IPS-NIHi7 (cell line): Measurements from ENCODE around the gene DNAJC18.
A peak's percentile ranks its signal among the peaks of the same experiment; 100 is the strongest.

Experiments
- DNase-seq: peaks from one replicate; pipeline ENCODE4 v3.0.0; 2012; ENCODE audit warnings: mixed read lengths; ENCODE audit errors: extremely low spot score

DNAJC18 gene

DNA sequence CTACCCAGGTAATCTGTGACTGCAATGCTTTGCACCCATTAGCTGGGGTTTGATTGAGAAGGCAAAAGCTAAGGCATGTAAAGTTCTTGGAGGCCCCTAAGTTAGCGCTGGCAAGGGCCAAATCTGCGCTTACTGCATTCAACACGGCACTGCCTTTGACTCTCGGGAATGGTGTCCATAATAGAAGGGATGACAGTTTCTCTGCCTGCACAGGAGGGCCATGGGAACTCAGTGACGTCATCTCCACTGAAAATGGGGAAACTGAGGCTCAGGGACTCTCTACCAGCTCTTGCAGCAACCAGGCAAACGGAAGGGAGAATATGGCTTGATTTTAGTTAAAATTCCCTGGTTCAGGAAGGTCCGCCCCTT, 35.9 kb downstream of the DNAJC18 start:
- no peak for DNase-seq

DNA sequence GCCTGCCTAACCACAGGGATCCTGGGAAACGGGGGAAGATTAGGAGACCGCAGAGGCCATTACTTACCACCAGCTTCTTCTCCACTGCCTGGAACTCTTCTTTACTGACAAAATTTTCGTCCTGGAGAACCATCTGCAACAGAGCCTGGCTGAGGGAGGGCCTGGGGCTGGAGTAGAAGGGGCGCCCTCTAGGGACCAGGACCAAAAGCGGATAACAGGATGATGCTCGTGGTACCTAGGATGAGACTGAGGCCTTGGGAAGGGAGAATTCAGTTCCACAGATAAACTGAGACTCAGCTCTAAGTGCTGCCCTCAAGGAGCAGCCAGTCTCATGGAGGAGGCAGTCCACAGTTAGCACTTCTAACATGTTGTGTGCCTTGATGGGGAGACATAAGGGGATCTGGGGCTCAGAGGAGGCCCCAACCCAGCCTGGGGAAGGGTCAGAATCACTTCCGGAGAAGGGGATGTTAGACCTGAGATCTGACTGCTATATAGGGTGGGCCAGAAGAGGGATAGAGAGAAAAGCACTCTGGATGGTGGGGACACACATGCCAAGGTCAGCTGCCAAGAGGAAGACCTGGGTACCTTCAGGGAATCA, 36.7 kb downstream of the DNAJC18 start:
- peak; percentile 79 for DNase-seq

DNA sequence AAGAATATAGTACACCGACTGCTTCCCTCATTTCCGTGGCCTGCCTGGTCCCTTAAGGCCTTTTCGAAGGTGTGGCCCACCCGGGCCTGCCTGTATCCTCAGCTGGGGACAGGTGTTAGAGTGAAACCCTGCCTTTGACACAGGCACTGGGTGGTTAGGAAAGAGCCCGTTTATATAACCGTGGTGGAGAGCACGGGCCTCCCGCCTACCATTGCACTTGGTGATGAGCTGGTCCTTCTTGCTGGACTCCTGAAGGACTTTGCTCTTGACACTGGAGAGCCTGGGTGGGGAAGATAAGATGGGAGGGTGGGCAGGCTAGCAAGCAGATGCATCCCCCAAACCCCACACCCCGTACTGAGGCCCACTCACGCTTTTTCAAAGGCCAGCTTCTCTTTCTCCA, 37.8 kb downstream of the DNAJC18 start:
- DNase-seq = no peak

DNA sequence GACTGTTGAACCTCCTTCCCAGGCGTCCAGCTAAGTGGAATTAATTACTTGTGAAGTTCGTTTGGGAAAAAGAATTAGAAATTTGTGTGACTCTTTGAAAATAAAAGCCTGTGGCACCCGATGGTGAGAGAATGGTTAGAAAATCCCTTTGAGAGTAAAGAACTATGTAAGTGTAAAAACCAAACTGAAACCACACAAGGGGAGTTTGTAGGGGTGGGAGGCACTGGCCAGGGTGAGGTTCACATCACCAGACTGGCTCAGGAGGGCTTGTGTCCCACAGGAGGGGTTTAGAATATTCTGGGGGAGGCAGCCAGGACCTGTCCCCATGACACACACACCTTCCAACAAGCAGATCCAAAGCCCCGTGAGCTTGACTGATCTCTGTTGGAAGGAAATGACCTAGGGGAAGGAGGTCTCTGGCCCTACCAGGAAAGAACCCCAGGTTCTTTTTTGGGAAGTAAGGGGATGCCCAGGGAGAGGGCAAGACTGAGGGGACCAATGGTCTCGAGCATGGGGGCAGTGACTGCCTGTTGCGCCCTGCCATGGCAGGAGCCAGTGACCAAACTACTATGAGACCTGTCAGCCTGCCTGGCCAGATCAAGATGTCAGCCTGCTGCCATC, 39.7 kb downstream of the DNAJC18 start:
- DNase-seq = no peak

DNA sequence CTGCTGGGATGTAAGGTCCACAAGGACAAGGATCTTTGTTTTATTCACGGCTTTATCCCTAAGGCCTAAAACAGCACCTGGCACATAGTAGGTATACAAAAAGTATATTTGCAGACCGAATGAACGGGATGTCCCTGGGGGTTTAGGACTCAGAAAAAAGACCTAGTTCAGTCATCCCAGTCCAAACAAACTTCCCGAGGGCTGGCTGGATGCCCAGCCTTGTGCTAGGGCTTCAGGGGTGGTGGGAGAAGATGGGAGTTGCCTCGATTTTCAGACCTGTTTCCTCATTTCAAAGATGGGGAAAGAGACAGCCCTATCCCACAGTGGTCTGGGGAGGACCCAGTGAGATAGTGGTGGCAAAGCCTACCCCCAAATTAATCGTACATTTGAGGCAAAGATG, 41.4 kb downstream of the DNAJC18 start:
- DNase-seq = no peak

DNA sequence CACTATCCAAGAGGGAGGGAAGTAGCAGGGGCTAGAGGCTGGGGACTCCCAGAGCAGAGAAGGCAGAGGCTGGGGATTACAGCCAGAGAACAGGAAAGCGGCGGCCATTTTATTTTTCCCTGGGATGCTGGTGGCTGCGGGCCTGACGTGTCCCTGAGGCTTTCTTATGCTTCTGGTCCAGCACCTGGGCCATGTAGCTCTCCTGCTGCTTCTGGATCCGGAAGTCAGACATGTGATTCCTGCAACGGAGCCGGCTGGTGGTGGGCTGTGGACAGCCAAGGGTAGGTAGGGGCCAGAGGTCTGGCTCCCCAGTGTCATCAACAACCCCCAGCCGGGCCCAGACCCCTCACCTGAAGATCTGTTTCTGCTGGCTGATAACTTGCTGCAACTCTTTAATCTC, 42.6 kb downstream of the DNAJC18 start:
- DNase-seq = no peak

DNA sequence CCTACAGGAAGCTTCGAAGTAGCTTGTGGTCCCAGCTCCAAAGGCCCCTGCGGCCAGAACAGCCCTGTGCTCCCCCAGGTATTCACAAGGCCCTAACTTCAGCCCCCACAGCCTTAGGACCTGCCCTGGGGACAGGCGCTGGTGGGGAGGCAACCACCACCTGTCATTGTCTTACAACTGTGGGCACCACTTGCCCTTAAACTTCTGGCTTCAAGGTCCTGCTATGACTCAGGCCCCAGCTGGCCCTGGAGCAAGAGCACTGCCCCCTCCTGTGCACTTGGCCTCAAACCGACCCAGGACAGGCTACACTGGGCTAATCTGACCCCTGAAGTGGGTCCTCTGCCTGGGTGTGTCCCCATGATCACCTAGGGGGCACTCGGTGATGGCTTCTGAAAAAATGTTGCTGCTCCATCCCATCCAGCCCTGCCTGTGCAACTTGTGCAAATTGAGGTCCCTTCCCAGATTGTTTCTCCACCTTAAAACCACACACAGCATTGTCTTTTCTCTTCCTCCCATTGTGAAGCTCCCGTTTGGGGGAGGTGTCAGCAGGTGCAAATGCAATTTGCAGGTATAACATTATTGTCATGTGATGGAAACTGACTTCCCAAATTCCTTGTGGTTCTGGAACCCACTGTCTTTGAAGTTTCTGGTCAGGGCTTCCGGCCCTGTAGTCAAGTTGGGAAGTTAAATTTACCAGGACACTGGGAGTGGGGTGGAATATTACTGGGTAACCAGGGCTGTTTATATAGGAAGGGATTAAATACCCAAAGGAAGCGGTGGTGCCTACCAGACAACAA, 43.3 kb downstream of the DNAJC18 start:
- DNase-seq = no peak

DNA sequence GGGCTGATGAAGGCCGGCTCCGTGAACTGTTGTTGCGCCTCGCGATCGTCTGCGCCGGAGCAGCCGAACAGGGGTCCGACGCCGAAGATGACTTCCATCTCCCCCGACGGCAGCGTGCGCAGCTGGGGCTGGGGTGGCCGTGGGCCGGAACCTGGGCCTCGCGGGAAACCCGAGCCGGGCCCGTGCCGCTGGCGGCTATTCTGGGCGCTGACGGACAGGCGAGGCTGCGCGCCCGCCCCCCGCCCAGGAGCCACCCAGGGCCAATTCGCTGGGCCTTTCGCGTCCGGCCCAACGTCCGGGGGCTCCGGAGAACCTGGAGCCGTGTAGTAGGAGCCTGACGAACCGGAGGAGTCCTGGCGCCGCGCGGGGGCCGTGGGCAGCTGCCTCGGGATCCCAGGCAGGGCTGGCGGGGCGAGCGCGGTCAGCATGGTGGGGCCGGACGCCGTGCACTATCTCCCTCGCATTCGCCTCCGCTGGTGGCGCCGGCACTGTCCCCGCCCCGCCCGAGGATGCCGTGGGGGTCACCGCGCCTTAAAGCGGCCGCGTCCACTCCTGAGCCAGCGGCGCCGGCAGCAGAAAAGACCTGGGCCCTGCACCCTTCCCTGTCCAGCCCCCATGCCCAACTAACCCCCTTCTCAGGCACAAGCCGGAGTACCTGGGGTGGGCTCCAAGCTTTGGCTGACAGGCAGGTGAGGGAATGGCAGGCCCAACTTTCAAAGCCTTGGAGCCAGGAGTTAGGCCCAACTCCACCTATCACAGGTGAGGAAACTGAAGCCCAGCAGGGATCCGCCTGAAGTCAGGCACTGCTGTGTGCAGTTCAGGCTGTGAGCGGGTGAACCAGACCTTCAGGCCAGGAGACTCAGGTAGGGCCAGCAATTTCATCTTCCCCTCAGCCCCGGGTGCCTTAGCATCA, 44.4 kb downstream of the DNAJC18 start, which contains the start of gene PROB1:
Gene PROB1 (minus strand): TSS at position 451 of the 913 bp plus-strand sequence. CDS start 23 bp downstream, at position 428.
- no peak for DNase-seq

DNA sequence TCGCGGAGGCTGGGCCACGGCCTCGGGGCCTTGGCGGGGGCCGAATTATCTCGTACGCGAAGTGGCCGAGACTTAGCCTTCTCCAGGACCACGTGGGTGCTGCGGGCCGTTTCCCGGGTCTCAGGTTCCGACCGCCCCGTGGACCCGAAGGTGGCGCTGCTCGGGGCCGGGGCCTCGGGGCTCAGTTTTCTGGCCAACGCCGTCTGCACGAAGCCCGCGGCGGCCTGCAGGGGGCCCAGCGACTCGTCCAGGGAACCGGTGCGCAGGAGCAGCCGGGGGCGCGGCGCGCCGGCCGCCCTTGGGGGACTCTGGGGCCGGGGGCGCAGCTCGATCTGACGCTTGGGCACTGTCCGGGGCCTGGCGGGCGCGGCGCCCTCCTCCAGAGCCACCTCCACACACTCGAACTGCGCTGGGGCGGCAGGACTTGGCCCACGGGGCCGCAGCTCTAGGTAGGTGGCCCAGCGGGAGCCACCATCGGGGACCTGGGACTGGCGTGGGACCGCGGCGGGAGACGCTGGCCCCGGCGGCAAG, 45.1 kb downstream of the DNAJC18 start:
- peak; percentile 66 for DNase-seq

DNA sequence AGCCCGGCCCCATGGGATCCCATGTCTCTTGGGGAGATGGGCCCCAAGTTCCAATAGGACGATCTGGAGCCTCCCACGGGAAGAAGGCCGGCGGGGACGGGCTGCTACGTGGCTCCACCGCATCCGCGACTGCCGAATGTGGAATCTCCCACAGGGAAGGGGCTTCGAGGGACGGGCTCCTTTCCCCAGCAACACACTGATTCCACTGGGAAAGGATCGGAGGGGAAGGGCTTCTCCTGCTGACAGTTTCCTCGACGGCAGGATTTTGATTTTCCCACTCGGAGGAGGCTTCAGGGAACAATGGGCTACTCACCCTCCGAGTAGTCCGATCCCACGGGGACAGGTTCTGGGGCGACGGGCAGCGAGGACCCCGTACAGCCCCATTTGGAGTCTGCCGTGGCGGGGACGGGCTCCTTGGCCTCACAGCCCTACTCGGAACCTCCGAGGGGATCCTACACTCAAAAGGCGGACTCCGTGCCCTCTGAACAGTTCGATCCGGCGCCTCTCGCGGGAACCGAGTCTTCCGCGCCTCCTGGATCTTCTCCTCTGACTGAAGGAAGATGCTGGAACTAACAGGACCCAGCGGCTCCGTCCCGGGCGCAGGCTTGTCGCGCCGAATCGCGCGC, 45.7 kb downstream of the DNAJC18 start:
- DNase-seq = no peak

DNA sequence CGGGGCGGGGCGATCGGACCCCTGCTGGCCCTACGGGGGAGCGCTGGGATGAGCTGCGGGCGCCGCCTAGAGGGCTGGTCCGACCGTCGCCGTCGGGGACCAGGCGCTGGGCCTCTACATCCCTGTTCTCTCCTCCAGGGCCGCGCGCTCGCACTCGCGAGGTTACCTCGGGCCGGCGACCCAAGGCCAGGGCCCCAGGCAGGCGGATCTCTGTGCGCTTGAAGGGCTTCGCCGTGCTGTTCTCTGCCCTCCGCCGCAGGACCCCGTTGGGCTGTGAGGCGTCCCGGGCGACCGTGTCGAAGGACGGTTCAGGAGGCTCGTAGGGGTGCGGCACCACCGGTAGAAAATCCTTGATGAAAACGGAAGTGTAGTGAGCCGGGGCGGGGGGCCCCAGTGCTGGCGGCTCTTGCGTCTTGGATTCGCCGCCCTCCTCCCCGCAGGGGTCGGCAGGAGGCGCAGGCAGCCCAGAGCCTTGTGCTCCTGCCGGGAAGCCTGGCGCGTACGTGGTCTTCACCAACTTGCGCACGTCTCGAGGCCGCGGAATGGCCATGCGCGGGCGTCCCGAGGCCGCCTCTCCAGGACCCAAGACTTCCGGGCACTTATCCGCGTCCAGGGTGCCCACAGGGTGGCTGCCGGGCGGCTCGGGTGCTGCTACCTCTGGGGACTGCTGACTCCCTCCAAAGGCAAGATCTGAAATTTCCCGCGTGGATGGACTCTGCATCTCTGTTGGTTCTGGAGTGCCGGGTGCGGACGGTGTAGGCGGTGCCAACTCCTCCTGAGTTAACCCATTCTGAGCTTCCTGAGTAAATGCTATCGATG, 46.4 kb downstream of the DNAJC18 start:
- peak; percentile 88 for DNase-seq

DNA sequence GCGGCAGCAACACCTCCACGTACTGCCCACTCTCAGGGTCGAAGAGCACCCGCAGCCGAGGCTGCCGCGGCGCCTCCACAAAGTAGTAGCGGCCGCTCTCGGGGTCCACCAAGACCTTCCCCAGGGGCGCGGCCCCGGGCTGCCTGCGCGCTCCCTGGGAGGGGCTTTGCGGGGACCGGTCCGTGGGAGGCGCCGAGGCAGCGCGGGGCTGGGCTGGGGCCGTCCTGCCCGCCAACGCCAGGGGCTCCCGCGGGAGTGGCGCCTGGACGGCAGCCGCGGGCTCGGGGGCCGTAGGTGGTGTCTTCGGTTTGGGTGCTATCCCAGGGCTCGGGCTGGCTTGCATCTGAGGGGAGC, 47.0 kb downstream of the DNAJC18 start:
- DNase-seq = no peak

DNA sequence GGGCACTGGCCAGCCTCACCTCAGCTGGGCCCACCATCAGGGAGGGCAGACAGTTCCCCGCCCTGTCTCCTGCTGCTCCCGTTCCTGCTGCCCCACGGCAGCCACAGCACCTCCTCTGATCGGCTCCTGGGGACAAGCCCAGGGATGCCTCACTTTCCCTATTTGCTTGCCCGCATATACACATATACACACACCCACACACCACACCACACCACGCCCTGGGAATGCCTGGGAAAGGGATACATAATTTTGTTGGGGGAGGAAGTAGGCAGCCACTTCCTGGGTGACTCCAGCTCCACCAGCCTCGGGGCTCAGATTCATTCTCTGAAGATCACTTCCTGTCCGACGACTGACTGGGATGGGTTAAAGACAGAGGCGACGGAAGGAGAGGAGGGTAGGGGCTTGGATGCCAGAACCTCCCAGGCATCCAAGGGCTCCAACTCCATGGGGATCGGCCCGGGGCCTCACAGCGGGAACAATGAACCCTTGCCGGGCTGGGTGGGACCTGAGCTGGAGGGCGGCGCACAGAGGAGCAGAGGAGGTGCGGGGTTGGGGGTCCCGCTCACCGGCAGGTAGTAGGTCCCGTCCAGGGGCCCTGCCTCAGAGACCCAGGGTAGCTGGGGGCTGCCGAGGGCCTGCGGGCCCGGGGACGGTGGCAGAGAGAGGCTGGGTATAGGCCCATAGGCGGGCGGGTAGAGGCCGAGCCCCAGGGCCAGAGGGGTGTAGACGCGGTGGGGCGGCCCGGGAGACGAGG, 47.6 kb downstream of the DNAJC18 start:
- peak; percentile 30 for DNase-seq

DNA sequence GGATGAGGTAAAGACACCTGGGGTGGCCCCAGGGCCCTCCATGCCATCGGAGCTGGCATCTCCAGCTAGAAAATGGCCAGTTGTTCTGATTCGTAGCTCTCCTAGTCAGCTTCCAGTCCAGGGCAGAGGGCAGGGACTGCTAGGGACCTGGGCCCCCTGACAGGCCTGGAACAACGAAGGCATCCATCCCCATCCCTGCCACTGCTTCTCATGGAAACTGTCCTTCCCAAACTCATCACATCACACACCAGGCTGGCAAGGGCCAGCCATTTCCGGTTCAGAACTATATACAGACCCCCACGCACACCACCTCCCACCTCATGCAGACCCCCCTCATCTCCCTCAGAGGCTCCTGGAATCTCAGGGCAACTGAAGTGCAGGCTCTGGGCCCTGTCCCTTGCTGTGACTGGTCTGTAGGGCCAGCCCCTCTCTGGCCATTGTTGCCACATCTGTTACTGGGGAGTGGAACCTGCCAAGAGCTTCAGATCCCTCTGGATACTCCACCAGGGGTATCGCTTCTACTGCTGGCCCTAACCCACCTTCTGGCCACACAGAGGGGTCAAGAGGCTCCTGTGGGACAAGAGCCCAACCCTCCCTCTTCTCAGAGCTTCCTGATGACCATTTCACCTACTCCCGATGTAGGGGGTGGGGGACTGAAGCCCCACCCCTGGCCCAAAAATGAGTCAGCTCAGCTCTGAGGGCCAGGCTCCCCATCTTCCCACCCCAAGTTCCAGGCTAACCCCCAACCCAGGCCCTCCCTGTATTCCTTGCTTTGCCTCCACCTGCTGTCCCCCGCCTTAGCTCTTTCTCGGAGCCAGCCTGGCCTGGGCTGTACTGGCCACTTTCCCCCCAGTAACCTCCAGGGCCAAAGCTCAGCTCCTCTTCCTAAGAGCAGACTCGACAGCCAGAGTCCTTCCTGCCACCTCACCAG, 48.4 kb downstream of the DNAJC18 start:
- DNase-seq = no peak

DNA sequence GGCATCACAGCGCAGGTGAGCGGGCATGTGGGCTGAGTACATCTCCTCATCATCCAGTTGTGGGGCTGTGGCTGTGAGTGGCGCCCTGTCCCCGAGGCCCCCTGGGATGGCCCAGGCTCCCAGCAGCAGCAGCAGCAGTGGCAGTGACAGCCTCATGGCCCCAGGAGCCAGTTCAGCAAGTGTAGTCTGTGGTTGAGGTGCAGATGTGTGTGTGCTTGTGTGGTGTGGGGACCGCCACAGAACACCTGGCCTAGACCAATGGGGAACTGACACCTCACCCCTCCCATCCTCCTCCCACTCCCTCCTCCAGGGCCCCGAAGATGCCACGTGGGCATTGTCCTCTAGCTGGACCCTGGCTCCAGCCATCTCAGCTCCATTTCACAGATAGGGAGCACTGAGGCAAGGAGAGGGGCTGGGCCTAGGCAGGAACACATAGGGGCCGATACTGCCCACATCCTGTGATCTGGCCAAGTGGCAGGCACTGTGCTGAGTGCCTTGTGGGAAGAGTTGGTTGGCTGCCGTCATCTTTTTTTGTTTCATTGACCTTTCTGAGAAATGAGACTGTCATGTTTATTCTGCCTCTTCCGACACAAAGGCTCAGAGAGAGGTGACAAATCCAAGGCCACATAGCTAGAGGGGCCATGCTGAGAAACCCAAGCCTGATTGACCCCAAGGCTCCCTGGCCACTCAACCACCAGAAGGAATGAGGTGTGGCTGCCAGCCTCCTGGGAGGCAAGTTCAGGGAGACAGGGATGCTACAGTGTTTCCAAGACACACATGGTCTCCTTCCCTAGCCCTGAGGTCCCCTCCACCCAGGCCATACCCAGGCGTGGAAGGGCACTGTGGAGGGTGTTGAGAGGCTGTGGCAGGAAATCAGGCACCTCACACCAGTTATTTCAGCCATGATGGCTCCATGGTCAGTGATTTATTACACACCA, 49.4 kb downstream of the DNAJC18 start, which contains the start of gene MZB1:
Gene MZB1 (minus strand): TSS at position 213 of the 938 bp plus-strand sequence. CDS start 57 bp downstream, at position 156.
- no peak for DNase-seq

DNA sequence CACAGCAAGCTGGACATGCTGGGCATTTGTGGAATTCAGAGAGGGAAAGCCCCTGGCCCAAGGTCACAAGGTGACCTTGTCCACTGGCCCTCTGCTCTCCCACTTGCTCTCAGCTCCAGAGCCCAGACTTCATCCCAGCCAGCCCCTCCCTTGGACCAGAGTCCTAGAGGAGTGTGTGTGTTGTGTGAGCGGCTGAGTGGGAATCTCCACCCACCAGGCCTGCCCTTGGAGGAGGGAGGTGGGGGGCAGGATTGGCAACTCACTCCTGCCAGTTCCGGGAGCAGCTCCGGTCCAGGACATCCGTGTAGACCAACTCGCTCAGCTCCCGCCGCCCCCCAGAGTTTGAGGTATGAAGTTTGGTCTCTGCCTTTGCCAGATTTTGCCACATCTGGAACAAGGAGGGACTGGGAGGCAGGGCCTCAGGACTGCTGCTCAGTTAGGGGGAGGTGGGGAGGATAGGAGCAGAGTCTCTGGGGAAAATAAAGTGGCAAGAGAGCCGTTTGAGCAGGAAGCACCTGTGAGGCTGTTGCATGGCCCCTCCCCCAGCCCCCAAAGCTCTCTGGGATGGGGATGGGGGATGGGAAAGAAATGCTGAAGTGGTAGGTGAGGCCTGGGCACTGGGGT, 51.0 kb downstream of the DNAJC18 start:
- DNase-seq = peak; percentile 43
